Ovary (tissue), 3 donors: ENCODE results near the gene AKR7A2.

ENCODE experiments used
- POLR2A ChIP-seq: fragments of 450-650 bp; IDR thresholded peaks from one replicate; pipeline ENCODE4 v1.6.1; 2017; ENCODE audit warnings: antibody characterized with exemption, mild to moderate bottlenecking, moderate library complexity
- TF ChIP-seq, protein P1 (sequence below), 3 donors: fragments of 450-650 bp in 2 of 3; fragments of 200-600 bp in 1 of 3; IDR thresholded peaks; one replicate each; pipeline versions ENCODE4 v1.5.1 to v1.8.0; 2016 to 2022; ENCODE audit warnings: antibody characterized with exemption in 3 of 3, mild to moderate bottlenecking in 1 of 3
- donor health status: DM: no; HTN: no; CAD: no.

DNA sequence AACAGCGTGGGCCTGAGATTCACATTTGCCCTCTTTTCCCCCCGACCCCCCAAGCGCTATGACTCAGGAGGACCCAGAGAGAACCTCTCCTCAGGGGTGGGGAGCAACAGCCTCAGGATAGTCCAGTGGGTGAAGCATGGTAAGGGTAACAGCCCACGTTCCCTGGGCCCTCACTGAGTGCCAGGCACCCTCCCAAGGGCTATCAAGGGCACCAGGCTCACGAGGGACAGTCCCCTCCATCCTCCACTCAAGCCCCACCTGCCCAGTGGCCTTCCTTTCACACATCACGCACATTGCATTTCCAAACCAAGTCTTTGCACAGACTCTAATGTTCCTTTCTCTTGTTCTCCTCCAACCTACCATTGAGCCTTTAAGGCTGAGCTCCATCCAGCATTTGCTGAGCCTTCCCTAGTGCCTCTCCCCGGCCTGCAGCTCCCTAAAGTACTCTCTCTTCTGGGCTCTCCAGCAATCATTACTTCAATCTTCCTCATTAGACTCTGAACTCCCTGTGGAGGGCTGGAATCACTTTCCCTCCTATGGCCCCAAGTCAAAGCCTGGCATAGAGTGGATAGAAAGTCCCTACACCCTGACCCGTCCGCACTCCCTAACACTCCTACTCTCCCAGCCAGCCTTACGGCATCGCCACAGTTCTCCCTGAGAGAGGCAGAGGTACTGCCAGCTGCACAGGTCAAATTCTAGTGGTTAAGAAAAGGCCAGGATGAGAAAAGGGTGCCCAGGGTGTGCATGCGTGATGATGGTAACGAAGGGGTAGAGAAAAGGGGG, 1.0 kb downstream of the AKR7A2 start:
- TF ChIP-seq, protein P1, sequence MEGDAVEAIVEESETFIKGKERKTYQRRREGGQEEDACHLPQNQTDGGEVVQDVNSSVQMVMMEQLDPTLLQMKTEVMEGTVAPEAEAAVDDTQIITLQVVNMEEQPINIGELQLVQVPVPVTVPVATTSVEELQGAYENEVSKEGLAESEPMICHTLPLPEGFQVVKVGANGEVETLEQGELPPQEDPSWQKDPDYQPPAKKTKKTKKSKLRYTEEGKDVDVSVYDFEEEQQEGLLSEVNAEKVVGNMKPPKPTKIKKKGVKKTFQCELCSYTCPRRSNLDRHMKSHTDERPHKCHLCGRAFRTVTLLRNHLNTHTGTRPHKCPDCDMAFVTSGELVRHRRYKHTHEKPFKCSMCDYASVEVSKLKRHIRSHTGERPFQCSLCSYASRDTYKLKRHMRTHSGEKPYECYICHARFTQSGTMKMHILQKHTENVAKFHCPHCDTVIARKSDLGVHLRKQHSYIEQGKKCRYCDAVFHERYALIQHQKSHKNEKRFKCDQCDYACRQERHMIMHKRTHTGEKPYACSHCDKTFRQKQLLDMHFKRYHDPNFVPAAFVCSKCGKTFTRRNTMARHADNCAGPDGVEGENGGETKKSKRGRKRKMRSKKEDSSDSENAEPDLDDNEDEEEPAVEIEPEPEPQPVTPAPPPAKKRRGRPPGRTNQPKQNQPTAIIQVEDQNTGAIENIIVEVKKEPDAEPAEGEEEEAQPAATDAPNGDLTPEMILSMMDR (IDR thresholded peaks at IDR 0.05), result no peak
- no peak for TF ChIP-seq POLR2A
